G401 (cell line): ENCODE data around the gene OAS2. TPM values are rescaled to one million over a fixed set of nuclear protein-coding genes. Genes with fewer than 3 reads are reported as not detected.
"Not testable (repeated sequence)": the region's sequence is repeated elsewhere in the genome, so short reads cannot be mapped to it uniquely, and the experiment has no call there.

Experiments used
- DNase-seq: peaks from one replicate; pipeline ENCODE4 v3.0.0-alpha.2; 2015; ENCODE audit warnings: low spot score
- in situ Hi-C: cut with HindIII; loops from 2 replicates; pipeline ENCODE4 v1.10.0; 2016; ENCODE audit warnings: low sequenced_read_pairs, mixed read lengths
- total RNA-seq: library from RNA; depleted of rRNA; stranded (reverse); fragments of >200 nt; shearing (Covaris generic); gene quantifications from 2 replicates; pipeline ENCODE4 v1.2.3, GENCODE V29; 2014

Gene OAS2
- total RNA-seq, 1 experiment from 2014 or later = not detected

DNA sequence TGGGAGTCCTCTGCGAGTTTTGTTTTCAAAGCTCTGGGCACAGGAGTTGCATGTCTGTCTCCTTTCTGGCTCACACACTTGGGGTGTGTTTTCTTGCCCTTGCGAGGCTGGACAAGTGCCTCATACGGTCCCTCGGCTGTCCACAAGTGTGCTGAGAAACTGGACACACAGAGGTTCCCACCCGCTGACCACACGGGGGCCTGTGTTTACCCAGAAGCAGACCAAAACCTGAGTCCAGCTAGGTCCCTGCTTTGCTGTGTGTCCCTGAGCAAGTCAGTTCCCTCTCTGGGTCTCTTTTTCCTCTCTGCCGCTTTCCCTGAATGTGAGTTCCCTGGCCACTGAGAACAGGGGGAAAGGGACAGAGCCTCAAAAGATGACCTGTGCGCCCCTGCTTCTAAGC is 678 bp upstream of the OAS2 start:
- no peak for DNase-seq
- in situ Hi-C loops = no loop called here

DNA sequence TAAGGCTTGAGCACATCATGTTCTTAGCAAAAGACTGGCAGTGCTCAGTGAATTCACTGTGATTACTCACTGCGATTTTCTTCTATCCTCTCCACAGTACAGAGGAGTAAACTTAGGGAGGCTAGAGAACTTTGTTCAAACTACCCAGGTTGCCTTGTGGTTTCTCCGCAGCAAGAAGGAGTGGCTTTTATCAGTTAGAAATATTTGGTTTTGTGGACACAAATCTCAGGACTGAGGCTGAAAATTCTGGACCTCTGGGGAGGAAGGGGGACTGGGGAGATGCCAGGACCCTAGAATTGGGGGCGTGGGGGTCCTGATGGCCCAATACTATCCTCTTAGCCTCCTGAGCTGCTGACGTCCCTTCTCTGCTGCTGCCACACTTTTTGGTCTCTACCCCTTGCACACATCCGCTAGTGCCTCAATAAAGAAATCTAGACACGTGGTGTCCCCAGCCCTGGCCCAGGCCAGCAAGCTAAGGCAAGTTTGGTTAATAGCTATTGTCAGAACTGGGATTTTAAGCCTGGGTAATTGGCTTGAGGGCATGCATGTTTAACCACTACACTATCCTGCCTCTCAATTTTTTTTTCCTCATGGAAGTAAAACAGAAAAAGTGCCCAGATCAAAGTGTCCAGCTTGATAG is 842 bp downstream of the OAS2 start:
- no peak for DNase-seq
- in situ Hi-C loops = no loop called here

DNA sequence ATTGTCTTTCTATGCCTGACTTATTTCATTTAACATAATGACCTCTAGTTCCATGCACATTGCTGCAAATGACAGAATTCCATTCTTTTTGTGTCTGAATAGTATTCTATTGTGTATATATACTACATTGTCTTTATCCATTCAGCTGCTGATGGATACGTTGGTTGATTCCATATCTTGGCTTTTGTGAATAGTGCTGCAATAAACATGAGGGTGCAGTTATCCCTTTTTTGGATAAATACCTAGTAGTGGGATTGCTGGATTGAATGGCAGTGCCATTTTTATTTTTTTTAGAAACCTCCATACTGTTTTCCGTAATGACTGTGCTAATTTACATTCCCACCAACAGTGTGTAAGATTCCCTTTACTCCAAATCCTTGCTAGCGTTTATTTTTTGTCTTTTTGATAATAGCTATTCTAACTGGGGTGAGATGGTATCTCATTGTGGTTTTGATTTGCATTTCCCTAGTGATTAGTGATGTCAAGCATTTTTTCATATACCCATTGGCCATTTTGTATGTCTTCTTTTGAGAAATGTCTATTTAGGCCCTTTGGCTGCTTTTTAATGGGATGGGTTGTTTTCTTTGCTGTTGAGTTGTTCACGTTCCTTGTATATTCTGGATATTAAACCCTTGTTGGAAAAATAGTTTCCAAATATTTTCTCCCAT is 2.3 kb downstream of the OAS2 start:
- in situ Hi-C loops = no loop called here
- no peak for DNase-seq

DNA sequence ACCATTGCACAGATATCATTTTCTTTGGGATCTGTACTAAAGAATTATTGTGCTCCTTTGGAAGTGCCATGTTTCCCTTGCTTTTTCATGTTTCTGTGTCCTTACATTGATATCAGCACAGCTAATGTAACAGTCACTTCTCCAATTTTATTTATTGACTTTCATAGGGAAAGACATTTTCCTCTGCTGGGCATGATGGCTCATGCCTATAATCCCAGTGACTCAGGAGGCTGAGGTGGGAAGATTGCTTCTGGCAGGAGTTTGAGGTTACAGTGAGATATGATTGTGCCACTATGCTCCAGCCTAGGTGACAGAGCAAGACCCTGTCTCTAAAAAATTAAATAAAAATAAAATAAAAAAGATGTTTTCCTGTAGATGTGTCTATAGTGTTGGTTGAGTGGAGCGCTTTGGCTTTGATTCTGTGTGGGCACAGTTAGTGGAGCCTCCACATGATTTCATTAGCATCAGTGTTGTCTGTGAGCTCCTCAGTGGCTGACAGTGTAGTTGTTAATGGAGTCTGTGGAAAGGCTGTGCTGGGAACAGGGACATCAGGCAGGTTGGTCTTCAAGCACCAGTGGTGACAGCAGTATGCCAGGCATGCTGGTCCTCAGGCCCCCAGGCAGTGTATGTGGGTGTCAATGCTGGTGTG is 7.4 kb downstream of the OAS2 start:
- DNase-seq = no peak
- in situ Hi-C loops = no loop called here

DNA sequence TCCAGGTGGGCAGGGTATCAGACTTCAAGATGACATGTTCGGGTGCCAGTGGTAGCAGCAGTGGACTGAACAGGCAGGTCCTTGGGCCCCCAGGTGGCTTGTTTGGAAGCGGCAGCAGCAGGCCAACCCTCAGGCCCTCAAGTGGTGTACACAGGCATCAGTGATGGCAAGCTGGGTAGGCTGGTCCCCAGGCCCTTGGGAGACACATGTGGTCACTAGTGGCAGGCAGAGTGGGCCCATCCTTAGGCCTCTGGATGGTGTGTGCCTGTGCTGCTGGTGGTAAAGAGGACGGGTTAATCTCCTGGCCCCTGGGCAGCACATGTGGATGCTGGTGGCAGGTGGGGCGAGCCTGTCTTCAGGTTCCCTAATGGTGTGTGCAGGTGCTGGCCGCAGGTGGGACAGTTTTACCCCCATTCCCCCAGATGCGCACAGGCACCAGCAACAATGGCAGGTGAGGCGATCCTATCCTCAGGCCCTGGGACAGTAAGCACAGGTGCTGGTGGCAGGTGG is 8.0 kb downstream of the OAS2 start:
- in situ Hi-C loops = no loop called here
- DNase-seq = no peak

DNA sequence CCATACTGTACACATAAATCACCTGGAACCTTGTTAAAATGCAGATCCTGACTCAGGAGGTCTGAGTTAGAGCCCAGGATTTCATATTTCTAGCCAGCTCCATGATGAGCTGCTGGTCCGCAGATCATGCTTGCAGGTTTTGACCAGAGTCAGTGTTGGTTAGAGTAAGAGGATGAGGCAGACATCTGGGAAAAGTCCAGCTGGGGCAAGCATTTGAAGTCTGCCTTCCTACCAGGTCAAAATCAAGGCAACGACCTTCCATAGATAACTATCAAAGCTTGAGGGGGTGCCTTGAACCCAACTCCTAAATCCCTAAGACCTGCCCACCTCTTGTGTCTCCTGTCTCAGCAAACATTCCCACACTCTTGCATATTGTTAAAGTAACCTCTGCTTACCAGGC is 9.2 kb downstream of the OAS2 start:
- in situ Hi-C loops = no loop called here

DNA sequence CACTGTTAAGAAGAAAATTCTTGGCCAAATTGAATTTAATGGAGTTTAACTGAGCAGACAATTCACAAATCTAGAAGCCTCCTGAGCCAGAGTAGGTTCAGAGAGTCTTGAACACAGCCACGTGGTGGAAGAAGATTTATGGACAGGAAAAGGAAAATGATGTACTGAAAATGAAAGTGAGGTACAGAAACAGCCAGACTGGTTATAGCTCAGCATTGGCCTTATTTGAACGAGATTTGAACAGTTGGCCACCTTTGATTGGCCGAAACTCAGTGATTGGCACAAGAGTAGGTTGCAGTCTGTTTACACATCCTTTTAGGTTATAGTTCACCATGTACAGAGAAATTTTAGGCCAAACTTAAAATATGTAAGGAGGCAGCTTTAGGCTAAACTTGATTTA is 9.9 kb downstream of the OAS2 start:
- DNase-seq = no peak
- in situ Hi-C loops = no loop called here

More for the DNA sequence above, 9.2 kb downstream of the OAS2 start:
- no peak for DNase-seq

DNA sequence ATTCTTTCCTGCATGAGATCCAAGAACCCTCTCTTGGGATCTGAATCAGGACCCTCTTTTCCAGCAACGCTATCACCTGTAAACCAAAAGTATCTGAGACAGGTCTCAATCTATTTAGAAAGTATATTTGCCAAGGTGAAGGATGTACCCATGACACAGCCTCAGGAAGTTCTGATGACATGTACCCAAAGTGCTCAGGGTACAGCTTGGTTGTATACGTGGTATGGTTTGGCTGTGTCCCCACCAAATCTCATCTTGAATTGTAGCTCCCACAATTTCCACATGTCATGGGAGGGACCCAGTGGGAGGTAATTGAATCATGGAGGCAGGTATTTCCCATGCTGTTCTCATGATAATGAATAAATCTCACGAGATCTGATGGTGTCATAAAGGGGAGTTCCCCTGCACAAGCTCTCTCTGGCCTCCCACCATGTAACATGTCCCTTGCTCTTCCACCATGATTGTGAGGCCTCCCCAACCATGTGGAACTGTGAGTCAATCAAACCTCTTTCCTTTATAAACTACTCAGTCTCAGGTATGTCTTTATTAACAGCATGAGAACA is 10.6 kb downstream of the OAS2 start:
- DNase-seq, in situ Hi-C loops: not testable (repeated sequence)

DNA sequence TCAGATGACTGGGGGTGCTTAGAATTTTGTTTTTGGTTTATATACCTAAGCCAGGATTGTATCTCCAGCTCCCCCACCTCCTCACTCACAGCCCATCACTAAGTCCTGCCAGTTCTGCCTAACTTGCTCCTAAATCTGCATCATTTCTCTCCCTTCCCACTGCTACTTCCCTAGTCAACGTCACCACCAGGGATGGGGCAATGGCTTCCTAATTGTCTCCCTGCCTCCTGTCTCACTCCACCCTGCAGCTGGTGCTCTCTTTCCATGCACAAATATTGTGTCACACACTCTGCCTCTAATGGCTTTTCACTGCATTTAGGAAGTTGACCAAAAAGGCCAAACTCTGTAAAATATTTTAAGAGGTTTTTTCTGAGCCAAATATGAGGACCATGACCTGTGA is 11.5 kb downstream of the OAS2 start:
- in situ Hi-C loops = no loop called here
- no peak for DNase-seq

DNA sequence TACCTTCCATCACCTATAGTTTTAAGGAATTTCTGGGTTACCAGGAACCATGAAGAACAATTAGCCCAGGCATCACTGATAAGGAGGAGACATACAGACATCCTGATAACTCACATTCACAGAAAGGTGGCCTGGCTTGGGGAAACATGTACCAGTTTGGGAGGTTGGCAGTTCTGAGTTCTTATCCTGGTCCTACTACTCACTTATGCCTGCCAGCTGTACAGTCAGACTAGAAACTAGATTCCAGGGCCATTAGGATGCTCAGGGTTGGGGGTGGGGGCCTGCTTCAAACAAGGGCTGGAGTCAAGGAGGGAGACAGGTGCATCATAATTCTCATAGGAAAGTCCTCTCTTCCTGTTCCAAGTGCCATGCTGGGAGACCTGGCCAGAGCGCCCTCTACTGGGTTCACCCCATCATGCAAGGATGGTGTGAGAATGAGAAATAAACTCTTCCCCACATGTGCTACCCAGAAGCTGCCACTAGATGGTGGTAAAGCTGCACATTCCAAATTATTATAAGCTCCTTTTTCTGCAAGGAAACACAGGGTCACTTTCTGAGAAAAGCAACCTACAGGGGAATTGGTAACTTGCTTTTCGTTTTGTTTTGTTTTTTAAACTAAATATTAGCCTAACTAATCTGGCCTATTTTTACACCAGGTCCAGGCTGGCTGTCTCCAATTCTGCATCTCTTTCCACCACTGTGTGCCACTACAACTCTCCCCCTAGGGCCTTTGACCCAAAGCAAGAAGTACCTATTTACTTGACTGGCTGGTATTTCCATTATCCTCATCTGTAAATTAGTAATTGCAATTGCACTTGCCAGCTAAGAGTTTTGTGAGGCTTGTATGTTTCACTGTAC is 14.5 kb downstream of the OAS2 start:
- in situ Hi-C loops = no loop called here
- peak; percentile 71 for DNase-seq

DNA sequence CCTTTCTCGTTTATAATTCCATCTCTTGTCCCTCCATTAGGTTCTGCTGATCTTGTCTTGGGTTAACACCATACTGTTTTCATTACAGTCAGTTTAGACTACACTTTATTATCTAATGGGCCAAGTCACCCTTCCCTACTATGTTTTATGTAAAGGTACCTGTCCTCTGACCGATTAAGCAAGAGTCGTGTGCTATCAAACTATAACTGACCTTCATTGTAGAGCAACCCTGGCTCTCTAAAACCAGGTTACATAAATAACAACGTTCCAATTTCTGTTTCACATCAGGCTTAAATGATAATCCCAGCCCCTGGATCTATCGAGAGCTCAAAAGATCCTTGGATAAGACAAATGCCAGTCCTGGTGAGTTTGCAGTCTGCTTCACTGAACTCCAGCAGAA is 16.7 kb downstream of the OAS2 start:
- no peak for DNase-seq
- in situ Hi-C loops = no loop called here

DNA sequence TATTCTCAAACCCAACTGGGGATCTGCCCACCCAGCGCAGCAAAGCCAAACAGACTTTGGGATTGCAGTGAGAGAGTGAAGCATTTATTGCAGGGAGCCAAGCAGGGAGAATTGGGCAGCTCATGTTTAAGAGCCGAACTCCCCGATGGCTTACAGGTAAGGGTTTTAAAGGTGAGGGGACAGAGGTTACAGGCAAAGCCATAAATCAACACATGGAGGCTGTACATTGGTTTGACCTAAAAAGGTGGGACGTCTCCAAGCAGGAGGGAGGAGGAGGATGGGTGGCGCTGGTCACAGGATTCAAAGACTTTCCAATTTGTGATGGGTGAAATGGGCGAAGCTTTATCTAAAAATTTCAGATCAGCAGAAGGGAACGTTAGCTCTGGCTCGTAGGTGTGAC is 18.2 kb downstream of the OAS2 start:
- in situ Hi-C loops = no loop called here
- no peak for DNase-seq

DNA sequence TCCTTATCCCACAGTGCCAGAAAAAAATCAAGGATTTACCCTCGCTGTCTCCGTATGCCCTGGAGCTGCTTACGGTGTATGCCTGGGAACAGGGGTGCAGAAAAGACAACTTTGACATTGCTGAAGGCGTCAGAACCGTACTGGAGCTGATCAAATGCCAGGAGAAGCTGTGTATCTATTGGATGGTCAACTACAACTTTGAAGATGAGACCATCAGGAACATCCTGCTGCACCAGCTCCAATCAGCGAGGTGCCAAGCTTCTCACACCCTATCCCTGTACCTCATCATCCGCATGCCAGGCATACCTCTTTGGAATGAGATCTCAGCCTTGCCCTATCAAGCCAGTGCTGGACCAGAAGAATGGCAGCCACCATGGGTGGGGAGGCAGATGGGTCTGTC is 19.2 kb downstream of the OAS2 start:
- in situ Hi-C loops = no loop called here
- no peak for DNase-seq

DNA sequence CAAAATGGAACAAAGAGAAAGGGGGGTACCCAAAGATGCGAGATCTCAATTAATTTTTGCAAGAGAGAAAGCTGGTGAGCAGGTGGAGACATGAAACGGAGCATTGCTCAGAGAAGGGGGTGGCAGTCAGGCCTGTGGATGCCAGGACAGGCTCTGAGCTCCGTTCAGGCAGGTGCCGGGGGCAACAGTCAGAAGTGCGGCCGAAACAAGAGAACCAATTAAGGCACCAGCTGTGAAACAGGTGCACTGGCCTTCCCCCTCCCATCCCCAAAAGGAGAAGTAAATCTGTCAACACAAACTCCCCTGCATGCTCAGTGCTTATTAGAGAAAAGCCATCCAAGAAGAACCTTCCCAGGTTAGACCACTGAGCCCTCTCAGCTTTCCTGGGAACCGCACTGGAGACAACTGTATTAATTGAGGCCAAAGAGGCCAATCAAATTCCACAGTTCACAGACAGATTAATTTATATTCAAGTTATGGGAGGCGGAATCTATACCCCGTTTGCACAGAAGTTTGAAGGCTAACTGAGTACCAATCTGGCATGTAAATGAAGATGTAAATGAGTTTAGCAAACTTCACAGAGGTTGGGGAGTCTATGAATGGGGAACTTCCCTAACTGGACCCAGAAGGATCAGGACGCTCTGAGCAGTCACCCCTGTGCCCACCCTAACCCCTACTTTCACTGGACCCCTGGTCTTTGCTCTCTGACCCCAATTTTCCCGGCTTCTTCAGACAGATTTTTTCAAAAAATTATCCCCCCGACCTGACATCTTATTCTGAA is 20.9 kb downstream of the OAS2 start:
- in situ Hi-C loops = no loop called here
- no peak for DNase-seq

DNA sequence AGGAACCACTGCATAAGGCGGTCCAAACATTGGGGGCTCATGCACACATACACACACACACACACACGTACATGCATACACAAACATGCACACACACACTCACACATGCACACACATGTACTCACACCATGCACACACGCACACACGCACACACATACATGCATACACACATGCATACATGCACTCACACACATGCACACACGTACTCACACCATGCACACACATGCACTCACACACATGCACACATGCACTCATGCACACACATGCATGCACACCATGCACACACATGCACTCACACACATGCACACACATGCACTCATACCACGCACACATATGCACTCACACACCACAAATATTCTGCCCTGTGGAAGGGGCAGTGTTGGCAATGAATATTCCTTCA is 22.1 kb downstream of the OAS2 start:
- in situ Hi-C loops = no loop called here
- DNase-seq = no peak

DNA sequence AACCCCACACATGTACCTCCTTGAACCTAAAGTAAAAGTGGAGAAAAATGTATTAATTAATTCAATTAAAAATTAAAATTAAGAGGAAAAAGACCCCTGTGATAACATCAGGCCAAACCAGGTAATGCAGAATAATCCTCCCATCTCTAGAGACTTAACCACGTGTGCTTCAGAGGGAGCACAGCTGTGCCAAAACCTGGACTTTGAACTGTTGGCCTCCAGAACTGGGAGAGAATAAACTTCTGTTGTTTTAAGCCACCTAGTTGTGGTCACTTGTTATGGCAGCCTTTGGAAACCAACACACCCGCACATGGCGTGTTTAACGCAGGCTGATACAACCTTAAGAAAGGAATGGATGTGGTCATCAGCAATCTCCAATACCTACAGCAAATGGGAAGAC is 23.8 kb downstream of the OAS2 start:
- no peak for DNase-seq
- in situ Hi-C loops = no loop called here

DNA sequence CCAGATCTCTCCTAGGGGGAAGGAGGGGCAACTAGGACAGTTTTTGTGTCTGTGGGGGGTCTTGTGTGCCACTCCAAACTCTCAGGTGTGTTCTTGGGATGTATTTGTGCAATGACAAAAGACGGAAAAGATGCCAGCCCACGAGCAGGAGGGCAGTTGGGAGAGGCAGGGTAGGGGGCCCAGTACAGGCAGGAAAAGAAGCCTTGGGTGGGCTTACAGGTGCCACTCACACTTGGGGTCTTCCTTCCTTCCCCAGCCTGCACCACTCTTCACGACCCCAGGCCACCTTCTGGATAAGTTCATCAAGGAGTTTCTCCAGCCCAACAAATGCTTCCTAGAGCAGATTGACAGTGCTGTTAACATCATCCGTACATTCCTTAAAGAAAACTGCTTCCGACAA is 24.4 kb downstream of the OAS2 start:
- DNase-seq = no peak
- in situ Hi-C loops = no loop called here

DNA sequence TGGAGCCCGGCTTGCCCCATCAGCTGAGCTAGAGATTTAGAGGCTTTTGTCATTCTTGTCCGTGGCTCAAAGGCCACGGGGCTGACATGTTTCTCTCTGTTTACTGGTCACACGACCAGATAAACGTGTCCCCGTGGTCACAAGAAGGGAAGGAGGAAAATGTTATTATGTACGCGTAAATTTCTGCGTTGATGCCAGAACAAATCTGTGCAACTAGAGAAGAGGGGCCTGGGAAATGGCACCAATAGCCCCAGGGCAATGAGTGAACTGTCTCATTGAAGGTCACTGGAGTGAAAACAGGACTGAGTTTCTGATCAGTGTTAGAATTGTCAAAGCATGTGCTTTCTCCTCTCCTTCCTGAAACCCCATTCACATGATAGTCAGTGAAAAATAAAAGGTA is 25.3 kb downstream of the OAS2 start:
- in situ Hi-C loops = no loop called here

DNA sequence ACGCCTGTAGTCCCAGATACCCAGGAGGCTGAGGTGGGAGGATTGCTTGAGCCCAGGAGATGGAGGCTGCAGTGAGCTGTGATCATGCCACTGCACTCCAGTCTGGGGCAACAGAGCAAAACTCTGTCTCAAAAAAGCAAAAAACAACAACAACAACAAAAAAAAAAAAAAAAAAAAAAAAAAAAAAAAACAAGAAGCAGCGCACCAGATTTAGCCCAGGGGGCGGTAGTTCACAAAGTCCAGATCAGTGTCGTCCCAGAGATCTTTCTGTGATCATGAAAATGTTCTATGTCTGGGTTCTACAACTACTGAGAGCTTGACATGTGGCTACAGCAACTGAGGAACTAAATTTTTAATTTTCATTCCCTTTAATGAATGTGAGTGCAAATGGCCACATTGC is 27.4 kb downstream of the OAS2 start:
- in situ Hi-C loops = no loop called here
- DNase-seq = no peak

More for the DNA sequence above, 25.3 kb downstream of the OAS2 start:
- DNase-seq = no peak
